SK-N-MC (cell line): ENCODE measurements around the gene COL5A2.
A peak's percentile ranks its signal among the peaks of the same experiment; 100 is the strongest.

Experiments used
- DNase-seq: peaks from one replicate; pipeline ENCODE4 v3.0.0-alpha.2; 2011; ENCODE audit warnings: low read depth, low spot score
- H3K27ac ChIP-seq: fragments of 200-600 bp; sonication (generic); 2 replicates; pipeline ENCODE4 v1.5.1; 2016; ENCODE audit warnings: mixed run types
- H3K36me3 ChIP-seq: fragments of 200-600 bp; sonication (generic); 2 replicates; pipeline ENCODE4 v1.6.1; 2017; ENCODE audit warnings: antibody characterized with exemption, low read length, mixed read lengths; ENCODE audit not compliant: insufficient read depth
- H3K4me3 ChIP-seq: fragments of 200-600 bp; sonication (generic); 2 replicates; pipeline ENCODE4 v1.5.1; 2016
- H3K9ac ChIP-seq: fragments of 200-600 bp; sonication (generic); 2 replicates; pipeline ENCODE4 v1.8.0; 2017; ENCODE audit warnings: mixed run types, mixed read lengths; ENCODE audit not compliant: insufficient read length
- H3K9me3 ChIP-seq: fragments of 200-600 bp; sonication (generic); 2 replicates; pipeline ENCODE4 v1.6.1; 2017; ENCODE audit warnings: low read depth, mild to moderate bottlenecking, antibody characterized with exemption, low read length, moderate library complexity, mixed read lengths
- EZH2 ChIP-seq: fragments of 200-600 bp; sonication (generic); IDR thresholded peaks from one replicate; pipeline ENCODE4 v1.6.1; 2017; ENCODE audit warnings: antibody characterized with exemption
- FOXP2 ChIP-seq: optimal IDR thresholded peaks from 2 replicates; pipeline ENCODE3; 2011; ENCODE audit warnings: mild to moderate bottlenecking, moderate library complexity; ENCODE audit not compliant: insufficient read depth; ENCODE audit errors: extremely low read length, control extremely low read depth
- POLR2AphosphoS5 ChIP-seq: IDR thresholded peaks from 2 replicates; pipeline ENCODE4 v1.6.1; 2012; ENCODE audit warnings: mild to moderate bottlenecking, low read depth, low read length, borderline replicate concordance

COL5A2 gene

GRCh38 chr2:189171956-189172609 lies 7.5 kb downstream of the COL5A2 start:
- no peak overlapping the region for H3K4me3 ChIP-seq
- H3K9me3 ChIP-seq, result no peaks in the 10 kb centered on the region
- H3K9ac ChIP-seq, result no peak overlapping the region
- H3K27ac ChIP-seq, result 0 out of 2 replicates have a peak overlapping the region, but pooled peaks have one; percentile 28
- H3K36me3 ChIP-seq, result peaks cover 11% of the 10 kb centered on the region
- no peak for DNase-seq
- TF ChIP-seq POLR2AphosphoS5 (no peak), FOXP2 (no peak), EZH2 (no peak)

- Histone ChIP-seq H3K27ac (no peak overlapping the region), H3K9me3 (no peaks in the 10 kb centered on the region), H3K9ac (no peak overlapping the region), H3K36me3 (peaks cover 9% of the 10 kb centered on the region), H3K4me3 (no peak overlapping the region)
- DNase-seq, result no peak
- TF ChIP-seq POLR2AphosphoS5 (no peak), EZH2 (no peak), FOXP2 (no peak)
These were observed 10.6 kb downstream of the COL5A2 start for GRCh38 chr2:189168856-189169499.

- TF ChIP-seq EZH2, result no peak
- no peak for TF ChIP-seq FOXP2
- no peak for TF ChIP-seq POLR2AphosphoS5
- Histone ChIP-seq H3K4me3 (no peak overlapping the region), H3K27ac (peak overlapping the region; percentile 75; the same call in 1 of the 2 replicates), H3K9ac (no peak overlapping the region), H3K9me3 (no peaks in the 10 kb centered on the region), H3K36me3 (peaks cover 12% of the 10 kb centered on the region; the same call in 1 of the 2 replicates)
- no peak for DNase-seq
These were observed 13.7 kb downstream of the COL5A2 start for GRCh38 chr2:189165656-189166380.

- TF ChIP-seq EZH2, result no peak
- peak; percentile 35 for TF ChIP-seq FOXP2
- TF ChIP-seq POLR2AphosphoS5, result no peak
- H3K36me3 ChIP-seq, result peaks cover 12% of the 10 kb centered on the region; the same call in 1 of the 2 replicates
- H3K9ac ChIP-seq, result peak overlapping the region; percentile 16
- peak overlapping the region; percentile 34 for H3K4me3 ChIP-seq
- no peak for DNase-seq
- H3K9me3 ChIP-seq, result no peaks in the 10 kb centered on the region
- H3K27ac ChIP-seq, result peak overlapping the region; percentile 75; the same call in 1 of the 2 replicates
These were observed 14.8 kb downstream of the COL5A2 start for GRCh38 chr2:189164746-189165145.

- H3K9ac ChIP-seq, result peak overlapping the region; percentile 2
- no peak for DNase-seq
- peaks cover 12% of the 10 kb centered on the region; the same call in 1 of the 2 replicates for H3K36me3 ChIP-seq
- TF ChIP-seq FOXP2 (no peak), EZH2 (no peak), POLR2AphosphoS5 (no peak)
- 0 out of 2 replicates have a peak overlapping the region, but pooled peaks have one; percentile 30 for H3K4me3 ChIP-seq
- H3K27ac ChIP-seq, result peak overlapping the region; percentile 75; the same call in 1 of the 2 replicates
- H3K9me3 ChIP-seq, result no peaks in the 10 kb centered on the region
These were observed 15.7 kb downstream of the COL5A2 start for GRCh38 chr2:189163889-189164288.

- no peak for DNase-seq
- H3K36me3 ChIP-seq, result peaks cover 12% of the 10 kb centered on the region; the same call in 1 of the 2 replicates
- no peak overlapping the region for H3K4me3 ChIP-seq
- TF ChIP-seq EZH2, result no peak
- TF ChIP-seq FOXP2, result no peak
- no peak for TF ChIP-seq POLR2AphosphoS5
- no peak overlapping the region; the same call in 1 of the 2 replicates for H3K27ac ChIP-seq
- no peak overlapping the region for H3K9ac ChIP-seq
- no peaks in the 10 kb centered on the region for H3K9me3 ChIP-seq
These were observed 17.0 kb downstream of the COL5A2 start for GRCh38 chr2:189162566-189162965.

GRCh38 chr2:189161894-189162293 lies 17.7 kb downstream of the COL5A2 start:
- Histone ChIP-seq H3K36me3 (peaks cover 12% of the 10 kb centered on the region; the same call in 1 of the 2 replicates), H3K4me3 (no peak overlapping the region), H3K27ac (no peak overlapping the region), H3K9ac (no peak overlapping the region), H3K9me3 (no peaks in the 10 kb centered on the region)
- TF ChIP-seq POLR2AphosphoS5 (no peak), FOXP2 (no peak), EZH2 (no peak)
- DNase-seq, result no peak

- no peak for TF ChIP-seq POLR2AphosphoS5
- TF ChIP-seq EZH2, result no peak
- TF ChIP-seq FOXP2, result no peak
- DNase-seq, result no peak
- Histone ChIP-seq H3K4me3 (no peak overlapping the region), H3K9ac (no peak overlapping the region), H3K9me3 (no peaks in the 10 kb centered on the region), H3K36me3 (peaks cover 5% of the 10 kb centered on the region; the same call in 1 of the 2 replicates), H3K27ac (peak overlapping the region; percentile 33; the same call in 1 of the 2 replicates)
These were observed 19.8 kb downstream of the COL5A2 start for GRCh38 chr2:189159717-189160116.

- DNase-seq, result no peak
These were observed 20.3 kb downstream of the COL5A2 start for GRCh38 chr2:189159273-189159672.

More at GRCh38 chr2:189159273-189159672, 20.3 kb downstream of the COL5A2 start:
- TF ChIP-seq EZH2 (no peak), FOXP2 (no peak), POLR2AphosphoS5 (no peak)
- no peak overlapping the region for H3K9ac ChIP-seq
- H3K36me3 ChIP-seq, result peaks cover 5% of the 10 kb centered on the region; the same call in 1 of the 2 replicates
- H3K27ac ChIP-seq, result peak overlapping the region; percentile 33
- H3K9me3 ChIP-seq, result no peaks in the 10 kb centered on the region
- H3K4me3 ChIP-seq, result no peak overlapping the region
